GM18505 (cell line): ENCODE data around the gene SH2D5.
"Not testable (repeated sequence)": the region's sequence is repeated elsewhere in the genome, so short reads cannot be mapped to it uniquely, and the experiment has no call there.

Experiments
- ATAC-seq: cut with Tn5 transposase; IDR thresholded peaks from one replicate; pipeline ENCODE4 v1.9.1; 2021; ENCODE audit not compliant: unreplicated experiment
- POLR2A ChIP-seq: IDR thresholded peaks from 4 replicates; pipeline ENCODE4 v1.6.1; 2011; ENCODE audit warnings: borderline replicate concordance; ENCODE audit not compliant: insufficient read depth, insufficient read length; ENCODE audit errors: extremely low read depth

The SH2D5 gene

GRCh38 chr1:20685099-20685662 is 47.3 kb downstream of the SH2D5 start:
- TF ChIP-seq POLR2A = no peak
- no peak for ATAC-seq

- TF ChIP-seq POLR2A = no peak
- ATAC-seq = no peak
These were observed 47.9 kb downstream of the SH2D5 start for GRCh38 chr1:20684651-20685050.

- no peak for TF ChIP-seq POLR2A
- ATAC-seq = no peak
These were observed 48.4 kb downstream of the SH2D5 start for GRCh38 chr1:20684050-20684620.

GRCh38 chr1:20683614-20684013 is 48.9 kb downstream of the SH2D5 start:
- no peak for ATAC-seq
- TF ChIP-seq POLR2A = no peak

- no peak for ATAC-seq
These were observed 49.8 kb downstream of the SH2D5 start for GRCh38 chr1:20682571-20683236.

GRCh38 chr1:20681999-20682398 is 50.5 kb downstream of the SH2D5 start:
- TF ChIP-seq POLR2A = no peak
- no peak for ATAC-seq

More at GRCh38 chr1:20682571-20683236, 49.8 kb downstream of the SH2D5 start:
- TF ChIP-seq POLR2A = no peak

GRCh38 chr1:20680269-20680668 is 52.2 kb downstream of the SH2D5 start:
- ATAC-seq = no peak
- no peak for TF ChIP-seq POLR2A

- ATAC-seq = no peak
- no peak for TF ChIP-seq POLR2A
These were observed 53.9 kb downstream of the SH2D5 start for GRCh38 chr1:20678599-20678998.

- ATAC-seq = not testable (repeated sequence)
These were observed 58.9 kb downstream of the SH2D5 start for GRCh38 chr1:20673626-20674025.

GRCh38 chr1:20672265-20672632 is 60.3 kb downstream of the SH2D5 start:
- TF ChIP-seq POLR2A = no peak
- no peak for ATAC-seq

- no peak for TF ChIP-seq POLR2A
- ATAC-seq = no peak
These were observed 61.6 kb downstream of the SH2D5 start for GRCh38 chr1:20670936-20671335.
